SKM-1 (cell line): ENCODE results near the gene CCL13.

Experiments used
- DNase-seq: peaks from one replicate; lab custom pipeline; 2025; ENCODE audit not compliant: unreplicated experiment; lab: John Stamatoyannopoulos, UW

CCL13 gene

DNA sequence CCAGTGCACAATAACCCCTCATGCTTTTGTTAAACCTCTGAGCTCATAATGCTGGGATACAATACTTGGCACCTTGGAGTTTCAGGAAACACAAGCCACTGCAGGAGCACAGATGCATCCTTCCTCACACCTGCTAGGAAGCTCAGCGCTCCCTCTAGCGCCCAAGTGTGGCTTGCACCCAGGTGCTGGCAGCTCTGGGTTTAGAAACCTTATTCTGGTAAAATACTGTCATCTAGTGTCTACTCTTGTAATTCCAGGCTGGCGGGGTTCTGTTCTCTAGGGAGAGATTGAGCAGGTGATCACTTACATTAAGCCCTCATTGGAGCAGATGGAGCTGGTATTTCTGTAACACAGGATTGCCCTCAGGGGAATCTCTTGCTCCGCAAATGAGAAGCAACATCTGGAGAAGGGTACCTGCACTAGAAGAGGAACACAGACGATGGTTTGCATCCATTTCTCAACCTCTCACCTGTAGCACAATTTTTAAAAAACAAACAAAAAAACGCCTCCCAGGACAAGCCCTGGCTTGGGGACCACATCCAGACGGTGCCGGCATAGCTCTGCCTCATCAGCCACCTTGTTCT lies 5.3 kb downstream of the CCL13 start:
- peak; percentile 73 for DNase-seq

DNA sequence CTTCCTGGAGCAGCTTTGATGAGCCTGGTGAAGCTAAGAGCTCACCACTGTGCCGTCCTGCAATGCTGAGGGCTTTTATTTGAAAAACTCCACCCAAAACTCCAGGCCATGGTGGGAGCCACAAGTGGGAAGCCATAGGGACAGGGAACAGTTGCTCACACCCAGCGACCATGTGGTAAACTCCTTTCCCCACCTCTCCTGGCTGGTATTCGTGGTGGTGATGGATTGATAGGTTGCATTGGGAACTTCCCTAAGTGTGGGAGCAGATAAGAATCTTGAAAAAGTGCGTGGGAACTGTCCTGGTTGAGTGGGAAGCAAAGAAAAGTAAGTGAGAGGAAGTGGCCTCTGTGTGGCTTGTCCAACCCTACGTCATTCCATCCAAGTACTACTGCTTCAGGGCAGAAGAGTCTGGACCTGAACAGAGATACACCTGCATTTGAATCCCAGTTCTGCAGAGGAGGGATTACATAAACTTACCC lies 6.9 kb downstream of the CCL13 start, which contains the start of gene CCL1:
Gene CCL1 (minus strand): TSS at position 51 of the 479 bp plus-strand sequence. CDS start 72 bp downstream, outside the sequence.
- DNase-seq, result no peak

DNA sequence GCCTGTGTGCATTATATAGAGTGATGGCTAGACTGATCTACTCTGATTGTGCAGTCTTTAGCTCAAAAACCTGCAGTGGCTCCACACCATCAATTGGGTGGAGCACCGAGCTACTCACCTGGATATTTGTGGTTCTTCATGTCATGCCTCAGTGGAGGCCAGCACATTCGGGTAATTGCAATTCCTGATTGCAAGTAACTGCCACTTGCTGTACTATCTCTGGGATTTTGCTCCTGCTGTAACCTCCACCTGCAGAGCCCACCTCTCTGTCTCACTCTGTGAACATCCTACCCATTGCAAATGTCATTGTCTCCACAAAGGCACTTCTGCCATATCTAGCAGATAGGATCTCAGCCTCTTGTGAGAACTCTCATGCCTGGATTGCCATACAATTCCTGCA lies 8.5 kb downstream of the CCL13 start:
- no peak for DNase-seq

DNA sequence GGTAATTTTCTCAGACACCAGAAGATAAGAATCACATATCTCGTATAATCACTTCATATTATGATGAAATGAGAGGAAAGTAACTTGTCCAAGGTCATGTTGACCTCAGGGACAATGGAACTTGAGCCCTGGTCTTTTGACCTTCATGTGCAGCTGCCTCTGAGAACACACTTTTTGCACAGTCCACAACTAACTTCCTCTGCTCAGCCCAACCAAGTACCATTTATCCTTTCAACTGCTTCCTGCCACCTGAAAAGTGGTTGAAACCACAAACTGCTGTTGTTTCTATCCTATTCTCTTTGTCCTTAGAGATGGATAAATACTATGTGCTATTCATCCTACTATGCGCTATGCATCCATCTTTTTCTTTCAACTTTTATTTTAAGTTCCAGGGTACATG lies 9.1 kb downstream of the CCL13 start:
- no peak for DNase-seq

DNA sequence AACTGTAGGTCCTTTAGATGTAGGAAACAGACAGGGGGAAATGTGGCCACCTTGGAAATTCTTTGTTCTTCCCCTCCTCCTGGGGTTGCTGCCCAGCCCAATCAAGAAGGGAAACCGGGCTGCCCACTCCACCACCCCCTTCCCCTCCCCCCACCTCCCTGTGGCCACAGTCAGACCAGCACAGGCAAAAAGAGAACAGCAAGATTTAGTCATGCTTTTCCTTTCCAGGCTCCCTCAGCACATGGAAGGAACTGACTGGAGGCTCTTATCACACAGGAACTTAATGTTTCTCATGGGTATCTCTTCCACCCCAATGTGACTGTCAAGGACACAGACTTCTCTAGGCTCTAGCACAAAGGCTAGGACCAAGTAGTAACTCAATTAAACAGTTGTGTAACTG lies 9.7 kb downstream of the CCL13 start:
- DNase-seq, result no peak

DNA sequence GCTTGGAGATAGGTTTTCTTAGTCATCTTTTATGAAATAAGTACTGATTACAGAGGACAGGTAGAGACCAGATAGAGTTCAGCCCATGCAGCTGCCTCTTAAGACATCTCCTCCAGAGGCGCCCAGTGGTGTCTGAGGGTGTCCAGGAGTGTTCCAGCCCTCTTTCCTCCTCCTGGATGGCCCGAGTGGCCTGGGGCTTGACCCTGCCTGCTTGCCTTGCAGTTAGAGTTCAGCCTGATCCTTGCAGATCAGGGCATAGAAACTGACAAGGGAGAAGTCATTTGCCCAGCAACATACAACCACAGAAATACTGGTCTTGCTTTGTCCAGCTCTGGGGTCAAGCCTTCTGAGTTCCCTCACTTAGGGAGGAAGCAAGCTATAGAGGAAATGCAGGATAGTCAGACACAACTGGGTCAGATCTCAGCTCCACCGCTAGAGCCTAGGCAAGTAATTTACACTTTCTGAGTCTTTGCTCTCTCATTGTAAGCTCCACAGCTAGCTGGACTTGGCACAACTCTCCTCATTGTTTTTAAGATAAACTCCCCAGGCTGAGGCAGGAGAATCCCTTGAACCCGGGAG lies 10.3 kb downstream of the CCL13 start:
- DNase-seq, result no peak

DNA sequence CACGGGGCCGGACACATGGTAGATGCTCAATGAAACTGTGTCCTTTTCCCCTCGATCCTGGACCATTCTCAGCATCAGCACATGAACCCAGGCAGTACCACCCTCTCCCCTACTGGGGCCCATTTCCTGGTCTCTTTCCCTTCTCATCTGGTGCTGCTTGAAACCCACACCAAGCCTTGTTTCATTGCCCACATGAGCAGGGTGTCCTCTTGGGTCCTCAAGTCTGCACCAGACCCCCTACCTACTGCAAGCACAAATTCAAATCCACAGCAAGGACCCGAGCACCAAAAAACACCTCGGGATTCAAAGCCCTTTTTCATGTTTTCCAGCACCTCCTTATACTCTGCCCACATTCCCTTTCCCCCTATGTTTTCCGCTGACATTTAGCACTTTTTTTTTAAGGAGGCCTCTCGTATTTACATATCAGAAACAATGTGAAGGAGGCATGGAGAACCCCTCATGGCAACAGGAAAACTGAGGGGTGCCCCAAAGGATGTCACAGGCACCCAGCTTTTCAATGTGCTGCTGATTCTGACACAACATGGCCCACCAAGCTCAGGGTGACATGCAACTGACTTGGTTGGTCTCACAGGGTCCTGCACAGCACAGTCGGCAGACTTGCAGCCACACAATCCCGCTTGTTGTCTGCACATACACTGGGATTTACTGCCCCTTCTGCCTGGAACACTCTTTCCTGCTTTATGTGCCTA lies 11.4 kb downstream of the CCL13 start:
- no peak for DNase-seq

DNA sequence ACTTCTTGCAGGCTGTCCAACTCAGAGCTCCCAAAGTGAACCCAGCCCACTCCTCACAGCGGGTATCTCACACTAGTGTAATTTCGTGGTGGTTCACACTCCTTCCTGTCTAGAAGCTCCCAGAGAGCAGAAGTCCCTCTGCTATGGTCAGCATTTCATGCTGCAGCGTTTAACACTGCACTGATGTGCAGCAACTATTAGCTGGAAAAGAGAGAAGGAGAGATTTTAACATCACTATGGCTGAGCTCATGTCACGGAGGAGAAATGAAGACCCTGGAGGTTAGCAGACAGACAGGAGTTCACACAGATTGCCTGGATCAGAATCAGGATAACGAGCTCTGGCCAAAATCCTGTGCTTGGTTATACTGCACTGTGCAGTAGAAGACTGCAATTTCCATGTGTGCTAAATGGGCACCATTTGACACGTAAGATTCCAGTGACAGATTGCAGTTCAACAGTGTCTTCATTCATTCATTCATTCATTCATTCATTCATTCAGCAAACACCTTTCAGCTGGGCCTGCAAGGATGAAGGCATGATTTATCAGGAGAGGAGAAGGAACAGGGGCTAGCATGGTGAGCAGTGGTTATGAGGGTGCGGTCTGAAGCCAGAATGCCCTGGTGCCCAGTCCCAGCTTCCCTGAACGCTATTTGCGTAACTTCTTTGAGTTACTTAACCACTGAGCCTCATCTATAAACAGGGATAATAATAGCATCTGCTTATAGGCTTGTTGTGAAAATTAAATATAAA lies 12.1 kb downstream of the CCL13 start:
- DNase-seq, result no peak

DNA sequence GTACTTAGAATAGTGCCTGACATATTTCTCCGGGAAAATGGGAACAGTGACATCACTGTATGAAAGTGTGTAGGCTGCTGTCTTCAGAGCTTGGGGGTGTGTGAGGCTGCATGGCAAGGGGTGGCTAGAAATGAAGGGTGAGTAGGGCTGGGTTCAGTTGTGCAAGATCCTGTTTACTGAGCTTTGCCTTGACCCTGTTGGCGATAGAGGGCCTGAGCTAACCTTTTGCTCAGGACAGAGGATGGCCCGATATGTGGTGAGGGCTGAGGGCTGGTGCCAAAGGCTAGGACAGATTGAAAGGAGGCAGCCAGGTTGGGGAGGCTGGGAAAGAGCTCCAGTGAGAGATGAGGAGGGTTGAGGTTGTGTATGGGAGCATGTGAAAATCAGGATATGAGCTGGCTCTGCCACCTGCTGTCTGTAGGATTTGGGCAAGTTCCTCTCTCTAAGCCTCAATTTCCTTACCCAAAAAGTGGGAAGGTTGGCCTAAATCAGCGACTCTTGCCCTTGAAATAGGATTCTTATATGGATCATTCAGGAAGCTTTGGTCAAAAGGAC lies 12.7 kb downstream of the CCL13 start:
- no peak for DNase-seq

DNA sequence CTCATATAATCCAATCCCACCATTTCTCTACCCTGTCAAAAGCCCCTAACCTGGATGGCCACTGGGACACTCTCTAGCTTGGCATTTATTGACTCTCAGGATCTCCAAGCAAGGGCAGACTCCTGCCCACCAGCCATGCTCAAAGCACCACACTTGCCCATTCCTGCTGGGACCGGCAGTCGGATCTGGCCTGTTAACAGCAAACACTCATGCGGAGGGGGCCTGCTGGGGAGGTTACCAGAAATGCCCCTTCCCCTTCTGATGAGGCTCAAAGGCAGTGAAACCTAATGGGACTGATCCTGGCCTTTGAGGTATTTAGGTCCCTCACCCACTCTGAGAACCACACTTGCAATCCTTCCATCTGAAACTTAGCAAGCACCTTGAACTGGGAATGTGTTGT lies 13.3 kb downstream of the CCL13 start:
- DNase-seq, result no peak

DNA sequence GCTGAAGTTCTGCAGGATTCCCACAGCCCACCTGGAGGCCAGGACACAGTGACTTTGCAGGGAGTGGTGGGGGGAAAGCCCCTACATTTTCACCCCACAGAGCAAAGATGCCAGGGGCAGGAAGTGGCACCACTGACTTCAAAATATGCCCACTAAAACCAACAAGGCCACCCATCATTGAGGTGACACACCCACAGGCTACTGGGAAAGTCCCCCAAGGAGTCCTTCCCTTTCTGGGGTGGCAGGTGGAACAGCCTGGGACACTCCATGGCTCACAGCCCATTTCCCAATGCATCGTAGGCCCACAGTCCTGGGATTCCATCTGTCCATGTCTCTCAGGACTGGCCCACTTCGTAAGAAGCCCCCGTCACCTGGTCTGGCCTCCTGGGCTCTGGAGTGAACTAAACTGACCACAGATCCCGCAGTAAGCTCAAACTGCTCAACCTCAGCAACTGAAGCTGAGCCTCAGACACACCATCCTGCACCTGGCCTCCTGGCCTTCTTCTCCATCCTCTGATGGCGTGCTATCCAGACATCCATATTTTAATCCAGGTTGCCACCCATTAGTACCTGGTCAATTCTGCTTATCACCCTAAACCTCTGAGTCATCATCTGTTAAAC lies 14.2 kb downstream of the CCL13 start:
- DNase-seq, result no peak

DNA sequence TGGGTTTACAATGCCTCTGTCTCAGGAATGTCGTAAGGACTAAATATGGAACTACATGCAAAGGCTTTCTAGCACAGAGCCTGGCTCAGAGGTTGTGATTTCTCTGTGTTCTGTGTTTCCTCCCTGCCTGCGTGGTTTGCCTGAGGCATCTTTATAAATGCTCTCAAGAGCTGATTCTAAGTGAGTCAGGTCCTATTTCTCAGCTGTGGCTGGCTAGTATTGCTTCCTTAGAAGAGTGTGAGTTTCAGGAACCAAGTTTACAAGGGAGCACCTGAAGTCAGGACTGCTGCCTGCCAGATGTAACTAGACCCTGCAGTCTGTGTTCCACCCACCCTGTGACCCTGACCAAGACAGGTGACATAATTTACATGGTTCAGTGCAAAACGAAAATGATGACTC lies 14.7 kb downstream of the CCL13 start:
- no peak for DNase-seq

DNA sequence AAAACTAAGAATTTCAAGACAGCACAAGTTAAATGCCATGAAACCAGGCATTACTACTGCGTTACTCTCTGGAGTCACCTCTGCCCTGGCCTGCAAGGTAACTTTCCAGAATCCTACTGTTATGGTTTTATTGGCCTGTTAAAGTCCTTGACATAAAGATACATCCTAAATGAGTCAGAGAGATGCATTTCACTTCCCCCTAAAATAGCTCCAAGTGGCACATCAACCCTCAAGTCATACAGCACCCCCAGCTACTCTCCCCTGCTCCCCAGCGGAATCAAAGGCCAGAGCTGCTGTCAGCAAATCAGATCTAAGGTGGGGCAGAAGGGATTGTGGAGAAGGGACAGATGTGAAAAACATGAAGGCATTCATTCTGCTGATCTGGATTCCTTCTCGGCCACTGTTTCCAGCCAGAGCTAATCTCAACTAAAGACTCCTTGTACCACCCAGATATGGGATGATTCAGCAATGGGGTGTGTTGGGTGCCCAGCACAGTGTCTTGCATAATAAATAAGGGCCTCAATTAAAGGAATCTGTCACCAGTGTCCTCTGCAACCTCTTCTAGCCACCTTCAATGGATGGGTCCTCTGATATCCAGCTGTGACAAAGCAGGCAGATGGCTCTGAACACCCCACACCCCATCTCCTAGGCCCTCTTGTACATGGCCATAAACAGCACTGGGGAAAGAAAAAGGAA lies 15.3 kb downstream of the CCL13 start:
- DNase-seq, result no peak

DNA sequence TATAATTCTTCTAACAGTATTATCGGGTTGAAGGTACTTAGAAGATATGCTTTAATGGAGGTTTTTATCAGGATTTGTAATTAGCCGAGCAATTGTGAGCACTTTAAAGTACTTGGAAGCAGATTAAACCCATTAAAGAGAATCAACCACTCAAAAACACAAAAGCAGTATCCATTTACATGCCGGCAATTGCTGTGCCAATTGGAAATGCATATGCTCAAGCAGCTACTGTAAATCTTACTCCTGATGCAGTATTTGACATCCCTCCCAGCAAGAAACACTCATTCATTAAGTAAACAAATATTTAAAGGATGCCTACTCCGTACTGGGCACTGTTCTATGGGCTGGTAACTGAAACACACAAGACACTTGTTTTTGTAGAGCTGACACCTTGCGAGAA lies 18.2 kb downstream of the CCL13 start:
- no peak for DNase-seq

DNA sequence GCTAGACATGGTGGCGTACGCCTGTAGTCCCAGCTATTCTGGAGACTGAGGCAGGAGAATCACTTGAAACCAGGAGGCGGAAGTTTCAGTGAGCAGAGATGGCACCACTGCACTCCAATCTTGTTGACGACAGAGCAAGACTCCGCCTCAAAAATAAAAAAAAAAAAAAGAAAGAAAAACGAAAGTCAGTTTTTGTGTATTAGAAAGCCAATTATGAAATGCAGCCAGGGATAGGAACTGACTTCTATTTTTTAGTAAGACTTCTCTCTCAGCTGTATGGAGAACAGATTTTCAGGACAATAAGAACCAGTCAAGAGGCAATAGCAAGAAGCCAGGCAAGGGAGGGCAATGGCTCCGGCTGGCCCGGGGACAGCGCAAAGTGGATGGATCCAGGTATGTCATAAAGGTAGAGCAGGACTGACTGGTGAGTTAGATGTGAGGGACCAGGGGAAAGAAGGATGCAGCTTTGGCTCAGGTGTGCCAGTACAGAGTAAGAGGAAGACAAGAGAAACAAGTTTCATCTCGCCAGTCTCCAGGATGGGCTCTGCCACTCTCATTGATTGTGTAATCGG lies 19.2 kb downstream of the CCL13 start:
- no peak for DNase-seq

DNA sequence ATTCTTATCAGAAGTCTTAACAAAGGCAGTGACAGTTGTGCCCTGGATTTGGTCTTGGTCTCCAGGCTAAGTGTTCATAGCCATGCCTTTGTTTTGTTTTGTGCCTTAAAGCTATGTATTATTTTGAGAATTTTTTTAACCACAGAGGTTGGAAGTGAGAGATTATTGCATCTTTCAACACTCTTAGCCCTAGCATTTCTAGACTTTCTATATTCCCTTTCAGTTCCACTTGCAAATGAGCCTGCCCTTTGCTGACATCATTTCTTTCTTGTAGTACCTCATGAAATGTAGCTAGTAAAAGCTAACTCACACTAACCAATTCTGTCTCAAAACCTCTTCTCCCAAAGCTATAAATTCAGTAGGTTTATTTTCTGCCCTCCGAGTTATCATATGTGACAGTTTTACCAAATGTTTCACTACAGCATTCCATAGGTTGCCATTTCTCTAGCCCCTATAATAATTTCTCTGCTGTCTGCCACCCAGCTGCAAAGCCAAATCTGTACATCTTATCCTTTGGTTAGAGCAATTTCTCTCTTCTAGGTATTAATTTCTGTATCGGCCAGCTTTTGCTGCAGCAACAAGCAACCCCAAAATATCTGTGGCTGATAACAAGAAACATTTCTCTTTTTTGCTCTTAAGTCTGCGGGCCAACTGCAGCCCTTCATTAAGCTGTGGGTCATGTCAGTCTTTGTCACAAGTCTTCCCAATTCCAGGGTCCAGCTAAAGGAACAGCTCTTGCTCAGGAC lies 21.0 kb downstream of the CCL13 start:
- no peak for DNase-seq

DNA sequence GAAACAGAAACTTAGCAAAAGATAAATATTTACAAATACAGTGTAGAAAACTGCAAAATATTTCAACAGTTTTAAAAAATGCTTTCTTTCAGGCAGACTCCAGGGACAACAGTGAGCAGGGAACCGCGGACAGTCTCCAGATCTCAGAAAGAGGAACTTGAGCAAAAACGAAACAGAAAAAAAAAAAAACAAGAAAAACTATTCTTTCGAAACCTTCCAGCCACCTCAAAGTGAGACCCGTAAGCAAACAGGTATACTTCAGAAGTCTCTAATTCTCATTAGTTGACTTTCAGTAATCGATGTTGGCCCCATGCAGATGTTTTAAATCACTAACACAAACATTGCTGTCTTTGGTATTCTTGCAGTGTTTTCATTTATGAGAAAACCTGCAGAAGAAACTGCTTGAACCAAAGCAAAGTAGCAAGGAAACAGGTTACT lies 22.4 kb downstream of the CCL13 start:
- peak; percentile 58 for DNase-seq

DNA sequence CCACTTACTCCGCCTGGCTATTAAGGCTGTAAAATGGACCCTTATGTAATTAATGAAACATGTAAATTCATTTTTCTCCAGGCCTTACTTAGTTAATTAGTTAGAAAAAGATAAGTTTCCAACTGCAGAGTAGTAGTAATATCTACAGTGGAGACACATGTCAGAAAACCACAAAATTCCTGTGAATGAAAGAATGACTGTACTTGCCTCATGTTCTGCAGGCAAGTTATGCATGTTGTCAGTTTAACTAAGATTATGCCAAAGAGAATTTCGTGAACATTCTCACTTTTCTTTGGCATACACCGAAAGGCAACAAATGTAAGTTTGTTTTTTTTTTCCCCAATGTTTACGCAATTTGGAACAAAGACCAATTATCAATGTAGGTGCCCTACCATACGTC lies 23.6 kb downstream of the CCL13 start:
- DNase-seq, result no peak

DNA sequence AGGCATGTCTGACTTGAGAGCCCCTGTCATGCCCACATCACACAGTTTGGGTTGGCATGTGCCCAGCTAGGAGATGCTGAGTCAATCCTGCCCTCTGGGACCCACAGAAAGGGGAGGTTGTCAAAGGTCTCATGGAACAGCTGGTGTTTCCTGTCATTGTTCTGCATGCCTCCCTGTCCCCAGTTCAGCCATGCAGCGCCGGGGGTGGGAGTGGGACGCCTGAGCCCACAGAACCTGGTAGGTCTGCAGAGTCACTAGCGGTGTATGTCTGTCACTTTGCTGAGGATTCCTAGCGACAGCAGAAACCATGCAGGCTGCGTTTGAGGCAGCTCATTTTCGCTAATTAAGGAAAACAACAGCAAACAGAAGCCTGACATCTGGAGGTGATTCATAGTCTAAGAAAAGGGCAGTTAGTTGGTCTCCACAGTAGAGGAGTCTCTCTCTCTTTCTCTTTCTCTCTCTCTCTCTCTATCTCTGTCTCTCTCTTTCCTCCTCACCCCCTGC lies 26.4 kb downstream of the CCL13 start:
- no peak for DNase-seq
